ENCODE measurements around the gene MBLAC2. TPM values are rescaled to one million over a fixed set of nuclear protein-coding genes. Genes with fewer than 3 reads are reported as not detected.
A peak's percentile ranks its signal among the peaks of the same experiment; 100 is the strongest.

Gene MBLAC2
- total and polyA plus RNA-seq, 2 donors (not counting 1 experiment from before 2014, with no cell fraction given) = 3.8 to 13.3 TPM

DNA sequence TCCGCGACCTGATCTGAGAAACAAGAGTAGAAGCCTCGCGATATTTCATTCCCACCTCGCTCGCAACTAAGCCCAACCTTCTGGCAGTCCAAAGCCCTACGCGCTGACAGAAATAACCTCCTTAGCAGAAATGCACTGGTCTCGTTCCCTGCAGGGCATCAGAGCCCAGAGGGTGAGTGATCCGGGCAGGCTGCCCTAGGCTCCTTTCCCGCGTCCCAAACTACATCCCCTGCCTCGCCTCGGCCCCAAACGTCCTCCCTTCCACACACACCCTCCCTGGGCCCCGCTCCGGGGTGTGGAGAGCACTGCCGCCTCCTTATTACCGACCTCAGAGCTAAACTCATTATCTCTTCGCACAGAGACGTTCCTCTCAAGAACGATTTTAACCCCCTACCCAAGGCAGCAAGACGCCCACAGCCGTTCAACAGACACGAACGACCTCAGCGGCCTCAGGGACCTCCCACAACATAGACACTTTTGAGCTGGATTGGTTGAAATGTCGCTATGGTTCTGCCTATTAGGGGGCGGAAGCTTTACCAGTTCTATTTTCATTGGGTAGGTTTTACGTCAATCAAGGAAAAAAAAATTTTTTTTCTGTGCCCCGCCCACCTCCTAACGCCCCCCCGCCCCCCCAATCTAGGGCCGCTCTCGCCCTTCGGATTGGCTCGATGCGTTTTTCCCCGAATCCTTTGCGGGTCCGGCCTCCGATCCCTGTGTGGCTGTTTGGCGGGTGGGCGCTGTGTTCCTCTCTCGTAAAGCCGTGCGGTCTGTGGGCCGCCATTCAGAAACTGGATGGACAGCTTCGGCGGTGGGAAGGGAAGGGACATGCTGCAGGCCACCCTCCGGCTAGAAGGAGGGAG is 65.0 kb downstream of the MBLAC2 start, which contains the start of gene CETN3:
CETN3 (minus strand) TSS at position 439 of the 860 bp plus-strand sequence; CDS start at position 344, 95 bp downstream.
- H3K9me3 ChIP-seq (ENCODE audit: control extremely low read depth in 1 of 3, control insufficient read depth in 2 of 3, insufficient read depth in 1 of 3, low read length in 2 of 3) = no peaks in the 10 kb centered on the region
- peak within 1 kb of the TSS; percentile 88 for H3K4me2 ChIP-seq (replicated peaks; ENCODE audit: low read depth, low read length, poor library complexity, severe bottlenecking)
- POLR2A ChIA-PET = interaction anchor here (1.0 to 2.8 kb wide), 5 partner anchors 63 to 973 kb away, joined by 3 to 13 read pairs (median 11); partner anchors contain the start of genes ARRDC3, LYSMD3, MBLAC2 and POLR3G
- Mint-ChIP-seq H3K27me3 (no peaks in the 10 kb centered on the region), H3K4me3 (no peak within 1 kb of the TSS), H3K4me1 (peaks cover 5% of the 10 kb centered on the region), H3K27ac (no peak within 1 kb of the TSS), H3K9me3 (ENCODE audit: insufficient read depth) (no peaks in the 10 kb centered on the region)
- H3K27me3 ChIP-seq (replicated peaks in 1 of 4; ENCODE audit: control extremely low read depth in 1 of 4, control insufficient read depth in 3 of 4, insufficient read depth in 4 of 4, low read length in 3 of 4) = no peaks in the 10 kb centered on the region
- peak; percentile 92 for ATAC-seq (ENCODE audit: low read depth)
- CTCF ChIA-PET = interaction anchor here (1.4 to 3.5 kb wide), 5 partner anchors 28 to 1680 kb away, joined by 3 to 21 read pairs (median 9); partner anchors contain the start of genes LYSMD3, MBLAC2 and POLR3G
- peak; percentile 95 for DNase-seq
- H3K9ac ChIP-seq (ENCODE audit: low read length) = peak within 1 kb of the TSS; percentile 99
- H4K20me1 ChIP-seq (ENCODE audit: control insufficient read depth, insufficient read depth, low read length, poor library complexity, severe bottlenecking) = no peaks in the 10 kb centered on the region
- peak within 1 kb of the TSS; percentile 100 for H2AFZ ChIP-seq (ENCODE audit: insufficient read depth, low read depth, low read length, poor library complexity, severe bottlenecking)
- intact Hi-C loops (cut with micrococcal nuclease) = loop anchor here (1.0 to 10.0 kb wide), 4 partner anchors 65 to 1677 kb away; partner anchors contain the start of genes LYSMD3, MBLAC2, MEF2C and POLR3G
- peak within 1 kb of the TSS; percentile 91 to 94 for H3K27ac ChIP-seq (ENCODE audit: low read length in 2 of 2)
- WGBS (ENCODE audit: insufficient coverage) = under 1% methylated on average over 28 of the region's 51 CpGs
- peaks cover 11 to 12% of the 10 kb centered on the region in 2 donors for H3K4me1 ChIP-seq (ENCODE audit: control insufficient read depth in 2 of 2, insufficient read depth in 2 of 2, low read length in 2 of 2)
- peaks cover 7 to 12% of the 10 kb centered on the region in 2 experiments for H3K36me3 ChIP-seq (replicated peaks in 1 of 2; ENCODE audit: control extremely low read depth in 1 of 2, control insufficient read depth in 1 of 2, extremely low read depth in 1 of 2, insufficient read depth in 2 of 2, low read length in 1 of 2)
- TF ChIP-seq, protein P1, sequence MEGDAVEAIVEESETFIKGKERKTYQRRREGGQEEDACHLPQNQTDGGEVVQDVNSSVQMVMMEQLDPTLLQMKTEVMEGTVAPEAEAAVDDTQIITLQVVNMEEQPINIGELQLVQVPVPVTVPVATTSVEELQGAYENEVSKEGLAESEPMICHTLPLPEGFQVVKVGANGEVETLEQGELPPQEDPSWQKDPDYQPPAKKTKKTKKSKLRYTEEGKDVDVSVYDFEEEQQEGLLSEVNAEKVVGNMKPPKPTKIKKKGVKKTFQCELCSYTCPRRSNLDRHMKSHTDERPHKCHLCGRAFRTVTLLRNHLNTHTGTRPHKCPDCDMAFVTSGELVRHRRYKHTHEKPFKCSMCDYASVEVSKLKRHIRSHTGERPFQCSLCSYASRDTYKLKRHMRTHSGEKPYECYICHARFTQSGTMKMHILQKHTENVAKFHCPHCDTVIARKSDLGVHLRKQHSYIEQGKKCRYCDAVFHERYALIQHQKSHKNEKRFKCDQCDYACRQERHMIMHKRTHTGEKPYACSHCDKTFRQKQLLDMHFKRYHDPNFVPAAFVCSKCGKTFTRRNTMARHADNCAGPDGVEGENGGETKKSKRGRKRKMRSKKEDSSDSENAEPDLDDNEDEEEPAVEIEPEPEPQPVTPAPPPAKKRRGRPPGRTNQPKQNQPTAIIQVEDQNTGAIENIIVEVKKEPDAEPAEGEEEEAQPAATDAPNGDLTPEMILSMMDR (IDR thresholded peaks at IDR 0.05) = no peak
- TF ChIP-seq EZH2 (IDR thresholded peaks at IDR 0.05; ENCODE audit: borderline replicate concordance, insufficient read depth, low read depth, low read length, poor library complexity, severe bottlenecking) = no peak
- H3K79me2 ChIP-seq (ENCODE audit: control insufficient read depth, insufficient read depth, low read length) = peaks cover 15% of the 10 kb centered on the region
- H3K4me3 ChIP-seq (ENCODE audit: control extremely low read depth in 1 of 5, extremely low read depth in 1 of 5, insufficient read depth in 1 of 5, low read depth in 2 of 5, low read length in 4 of 5) = peak within 1 kb of the TSS; percentile 93 to 100 (median 98)

Measured in B cell (primary cell).